NCI-H2227 (cell line): Measurements from ENCODE around the gene FERMT2.
"Not testable (repeated sequence)": the region's sequence is repeated elsewhere in the genome, so short reads cannot be mapped to it uniquely, and the experiment has no call there.

Experiments
- DNase-seq: peaks from one replicate; lab custom pipeline; 2025; ENCODE audit not compliant: unreplicated experiment; lab: John Stamatoyannopoulos, UW

Gene FERMT2

DNA sequence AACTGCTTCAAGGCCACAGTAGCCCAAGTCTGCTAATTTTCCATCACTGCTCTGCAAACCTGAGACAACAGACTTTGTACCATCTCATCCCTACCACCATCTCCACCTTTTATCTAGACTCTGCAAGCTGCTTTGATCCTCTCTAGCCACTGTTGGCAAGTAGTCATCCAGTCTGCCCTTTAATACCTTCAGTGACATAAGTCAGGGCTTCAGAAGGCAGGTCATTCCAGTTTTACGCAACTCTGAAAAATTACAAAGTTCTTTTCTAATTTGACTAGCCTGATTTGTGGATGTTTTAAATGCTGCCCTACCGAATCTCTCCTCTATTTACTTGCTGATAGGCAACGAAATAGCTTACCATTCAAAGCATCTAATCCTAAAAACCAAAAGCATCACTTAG, 2.8 kb downstream of the FERMT2 start:
- no peak for DNase-seq

DNA sequence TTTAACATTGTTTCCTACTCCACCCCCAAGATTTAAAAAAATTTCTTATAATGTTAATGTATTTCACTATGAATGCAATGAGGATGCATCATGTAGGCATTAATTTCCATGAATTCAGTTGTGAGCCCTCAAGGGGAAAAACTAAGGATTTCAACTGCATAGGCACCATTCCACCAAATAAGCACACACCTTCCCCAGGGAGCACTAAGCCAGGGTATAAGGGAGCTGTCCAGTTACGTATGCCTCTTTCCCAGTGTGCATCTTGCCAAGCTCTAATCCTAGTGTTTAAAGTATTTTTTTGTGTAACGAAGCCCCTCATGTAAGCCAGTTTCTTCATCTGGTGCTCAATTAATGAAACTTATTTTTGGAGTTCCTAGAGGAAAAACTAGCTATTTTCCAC, 6.6 kb downstream of the FERMT2 start:
- DNase-seq = no peak

DNA sequence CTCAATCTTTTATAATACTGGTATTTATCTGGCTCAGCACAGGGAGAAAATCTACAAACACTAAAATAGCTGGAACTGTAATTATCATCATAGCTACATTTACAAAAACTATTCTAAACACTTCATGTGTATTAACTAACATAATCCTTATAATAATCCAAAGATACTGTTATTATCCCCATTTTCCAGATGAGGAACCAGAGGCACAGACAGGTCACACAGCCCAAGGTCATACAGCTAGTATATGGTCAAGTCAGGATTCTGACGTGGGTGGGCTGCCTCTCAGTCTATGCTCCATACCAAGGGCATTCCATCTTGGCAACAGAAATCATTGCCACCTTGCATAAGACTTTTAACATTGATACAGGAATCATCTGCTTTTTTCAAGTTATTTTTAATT, 11.4 kb downstream of the FERMT2 start:
- DNase-seq = no peak

DNA sequence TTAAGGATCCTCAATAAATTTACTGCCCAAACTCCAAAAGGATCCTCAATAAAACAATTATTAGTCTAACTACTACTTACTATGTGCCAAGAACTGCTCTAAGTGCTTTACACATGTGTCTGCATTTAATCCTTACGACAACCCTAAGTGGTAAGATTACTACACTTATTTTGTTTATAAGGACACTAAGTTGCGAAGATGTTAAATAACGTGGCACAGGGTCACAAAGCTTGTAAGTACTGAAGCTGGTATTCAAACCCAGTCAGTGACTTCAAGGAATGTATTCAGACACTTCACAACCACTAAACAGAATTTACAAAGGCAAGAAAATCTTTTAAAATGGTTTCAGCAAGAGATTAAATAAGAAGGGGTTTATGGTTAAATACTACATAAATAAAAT, 13.0 kb downstream of the FERMT2 start:
- DNase-seq = no peak

DNA sequence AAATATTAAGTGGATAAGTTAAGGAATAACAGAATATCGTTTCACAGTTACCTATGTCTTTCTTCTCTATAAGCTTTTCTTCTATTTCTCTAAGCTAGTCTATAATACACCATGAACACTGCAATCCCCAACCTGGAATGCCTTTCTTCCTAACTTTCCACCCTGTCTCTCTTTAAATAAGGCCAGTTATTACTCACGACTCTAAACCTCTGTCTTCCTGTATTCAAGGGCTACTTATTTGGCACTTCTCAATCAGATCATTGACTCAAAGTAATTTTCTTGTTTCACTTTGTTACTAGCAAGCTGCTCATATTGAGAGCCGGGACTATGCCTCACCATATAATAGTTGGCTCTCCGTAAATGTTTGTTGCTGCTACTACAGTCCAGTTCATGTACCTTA, 13.5 kb downstream of the FERMT2 start:
- DNase-seq = no peak

DNA sequence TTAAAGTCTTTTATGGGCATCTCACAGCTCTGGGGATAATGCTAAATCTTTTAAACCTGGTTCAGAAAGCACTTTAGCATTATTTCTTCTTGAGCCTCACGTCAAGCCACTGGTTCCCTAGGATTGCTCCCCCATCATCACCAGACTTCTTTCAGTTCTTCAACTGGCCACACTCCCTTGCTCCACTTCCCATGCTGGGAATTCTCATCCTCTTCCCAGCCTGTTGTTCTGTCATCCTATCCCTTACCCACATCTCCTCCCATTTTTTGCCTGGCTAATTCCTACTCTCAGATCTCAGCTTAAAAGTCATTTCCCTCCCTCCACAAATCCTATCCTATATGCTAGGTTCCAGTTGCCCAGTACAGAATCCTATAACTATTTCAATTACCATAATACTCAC, 14.4 kb downstream of the FERMT2 start:
- DNase-seq = no peak

DNA sequence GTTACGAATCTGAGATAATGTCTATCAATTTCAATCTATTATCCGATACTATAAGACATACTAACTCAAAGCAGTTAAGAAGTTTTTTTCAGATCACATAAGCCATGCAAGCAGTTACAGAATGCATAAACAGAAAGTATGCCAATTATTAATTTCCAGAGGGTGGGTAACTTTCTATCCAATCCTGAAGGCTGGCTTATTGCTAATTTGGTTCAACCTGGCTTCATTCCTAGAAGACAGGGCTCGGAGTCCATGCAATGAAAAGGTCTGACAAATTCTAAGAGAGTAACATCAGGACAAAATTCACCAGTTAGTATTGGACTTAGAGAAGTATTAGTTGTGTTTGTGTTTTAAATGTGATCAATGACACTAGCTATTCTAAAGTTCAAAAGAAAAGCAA, 15.0 kb downstream of the FERMT2 start:
- no peak for DNase-seq

DNA sequence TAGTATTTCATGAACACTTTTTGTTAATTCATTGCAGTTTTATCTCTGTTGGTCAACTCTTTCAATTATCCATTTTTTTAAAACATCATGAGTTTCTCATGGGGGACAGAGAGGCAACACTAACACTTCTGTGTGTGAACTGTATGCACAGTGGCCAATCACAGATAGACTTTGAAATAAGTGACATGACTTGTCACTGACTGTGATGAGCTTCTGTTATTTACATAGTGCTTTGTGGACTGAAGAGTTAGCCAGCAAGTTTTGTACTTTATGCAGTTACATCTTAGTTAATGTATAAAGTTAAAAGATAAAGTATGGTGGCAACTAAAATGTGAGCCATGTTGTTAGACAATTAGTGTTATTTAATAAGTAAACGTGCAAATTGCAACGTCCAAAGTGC, 16.1 kb downstream of the FERMT2 start:
- no peak for DNase-seq

DNA sequence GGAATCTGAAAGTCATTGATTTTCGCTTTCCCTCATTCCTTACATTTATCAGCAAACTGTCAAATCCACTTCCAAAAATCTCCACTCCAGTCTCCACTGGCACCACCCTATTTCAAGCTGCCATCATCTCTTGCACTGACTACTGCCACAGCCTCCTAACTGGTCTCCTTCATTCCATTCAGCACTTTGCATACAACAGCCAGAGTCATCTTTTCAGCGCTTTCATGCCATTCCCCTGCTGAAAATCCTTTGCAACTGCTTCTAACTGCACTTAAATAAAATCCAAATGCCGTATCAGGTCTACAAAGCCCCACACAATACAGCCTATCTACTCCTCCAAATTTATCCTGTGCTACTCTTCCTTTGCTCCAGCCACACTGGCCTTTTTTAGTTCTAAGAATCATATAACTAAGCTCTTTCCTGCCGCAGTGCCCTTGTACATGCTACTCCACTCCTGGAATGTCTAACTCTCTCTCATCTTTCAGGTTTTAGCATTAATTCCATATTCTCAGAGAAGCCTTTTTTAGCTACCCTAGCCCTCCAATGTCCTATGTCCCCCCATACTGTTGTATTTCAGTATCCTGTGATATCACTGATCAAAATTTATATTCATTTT, 21.6 kb downstream of the FERMT2 start:
- no peak for DNase-seq

DNA sequence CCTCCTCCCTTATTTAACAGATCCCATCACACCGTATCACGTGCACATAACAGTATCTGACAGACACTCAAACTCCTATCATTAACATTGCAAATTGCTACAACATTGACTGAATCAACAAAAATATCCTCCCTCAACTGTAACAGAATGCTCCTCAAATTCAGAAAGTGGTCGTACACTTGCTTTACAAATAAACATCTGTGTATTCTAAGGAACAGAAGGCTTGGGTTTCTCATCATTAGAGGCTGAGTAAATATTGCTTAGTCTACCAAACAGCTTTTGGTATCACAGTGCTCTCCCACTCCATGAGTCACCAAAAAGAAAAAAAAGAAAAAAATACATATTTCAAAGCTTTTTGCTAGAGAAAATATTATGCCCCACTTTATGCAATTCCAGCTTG, 23.9 kb downstream of the FERMT2 start:
- DNase-seq = no peak

DNA sequence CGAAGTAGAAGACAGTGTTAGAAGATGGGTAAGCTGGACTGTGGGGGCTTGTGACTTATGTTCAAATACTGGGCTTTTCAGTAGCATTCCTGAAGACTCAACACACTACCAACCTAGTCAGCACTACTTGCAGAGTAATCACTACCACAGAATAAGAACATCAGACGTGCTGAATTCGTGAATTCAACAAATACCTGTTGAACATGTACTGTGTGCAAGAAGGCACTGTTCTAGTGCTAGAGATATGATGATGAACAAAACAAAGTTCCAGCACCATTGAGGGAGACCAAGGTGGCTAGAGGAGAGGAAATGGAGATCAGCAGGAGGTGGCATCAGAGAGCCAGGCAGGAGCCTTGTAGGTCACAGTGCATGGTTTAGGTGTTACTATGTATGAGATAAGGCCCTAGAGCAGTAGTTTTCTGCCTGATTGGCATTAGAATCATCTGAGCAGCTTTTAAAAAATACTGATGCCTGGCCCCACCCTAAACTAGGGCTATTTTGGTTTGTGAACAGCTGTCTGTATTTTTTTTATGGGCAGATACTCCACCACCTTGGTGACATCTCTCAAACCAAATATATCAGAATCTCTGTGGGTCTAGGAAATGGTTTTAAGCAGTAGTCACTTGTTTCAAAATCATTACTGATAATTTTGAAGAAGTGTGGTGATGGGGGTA, 26.8 kb downstream of the FERMT2 start:
- DNase-seq = no peak

DNA sequence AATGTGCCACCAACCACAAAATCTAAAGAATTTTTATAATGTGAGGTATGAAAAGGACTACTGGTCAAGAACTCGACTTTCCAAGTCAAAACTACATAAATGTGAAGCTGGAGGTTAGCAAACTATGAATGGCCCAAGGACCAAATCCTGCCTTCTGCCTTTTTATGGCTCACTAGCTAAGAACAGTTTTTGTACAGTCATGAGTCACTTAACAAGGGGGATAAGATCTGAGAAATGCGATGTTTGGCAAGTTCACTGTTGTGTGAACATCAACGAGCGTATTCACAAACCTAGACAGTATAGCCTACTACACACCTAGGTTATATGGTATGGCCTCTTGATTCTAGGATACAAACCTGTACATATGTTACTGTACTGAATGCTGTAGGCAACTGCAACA, 28.2 kb downstream of the FERMT2 start:
- DNase-seq = no peak

DNA sequence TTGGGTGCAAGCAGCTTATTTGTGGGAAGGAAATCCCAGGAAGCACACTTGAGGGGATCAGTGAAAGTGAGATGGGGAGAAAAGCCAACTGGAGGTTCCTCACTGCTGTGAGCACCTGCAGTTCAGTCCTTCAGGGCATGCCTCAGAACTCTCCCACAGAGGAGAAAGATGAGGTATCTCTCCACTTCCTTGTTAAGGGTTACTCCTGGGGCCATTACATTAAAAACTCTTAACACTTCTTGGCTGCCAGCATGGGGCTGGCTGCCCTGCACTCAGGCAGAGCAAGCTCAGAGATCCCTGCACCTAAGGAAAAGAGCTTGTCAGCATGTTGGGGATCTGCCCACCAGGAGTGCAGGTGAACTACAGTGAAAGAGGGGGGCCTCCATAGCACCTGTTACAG, 28.8 kb downstream of the FERMT2 start:
- DNase-seq = no peak

DNA sequence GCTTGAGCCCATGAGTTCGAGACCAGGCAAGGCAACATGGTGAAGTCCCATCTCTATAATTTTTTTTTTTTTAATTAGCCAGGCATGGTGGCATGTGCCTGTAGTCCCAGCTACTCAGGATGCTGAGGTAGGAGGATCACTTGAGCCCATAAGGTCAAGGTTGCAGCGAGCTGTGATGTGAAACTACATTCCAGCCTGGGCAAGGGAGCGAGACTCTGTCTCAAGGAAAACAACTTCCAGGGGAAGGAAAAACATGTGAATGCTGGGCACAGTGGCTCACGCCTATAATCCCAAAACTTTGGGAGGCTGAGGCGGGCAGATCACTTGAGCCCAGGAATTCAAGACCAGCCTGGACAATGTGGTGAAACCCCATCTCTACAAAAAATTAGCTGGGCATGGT, 30.4 kb downstream of the FERMT2 start:
- DNase-seq = not testable (repeated sequence)

DNA sequence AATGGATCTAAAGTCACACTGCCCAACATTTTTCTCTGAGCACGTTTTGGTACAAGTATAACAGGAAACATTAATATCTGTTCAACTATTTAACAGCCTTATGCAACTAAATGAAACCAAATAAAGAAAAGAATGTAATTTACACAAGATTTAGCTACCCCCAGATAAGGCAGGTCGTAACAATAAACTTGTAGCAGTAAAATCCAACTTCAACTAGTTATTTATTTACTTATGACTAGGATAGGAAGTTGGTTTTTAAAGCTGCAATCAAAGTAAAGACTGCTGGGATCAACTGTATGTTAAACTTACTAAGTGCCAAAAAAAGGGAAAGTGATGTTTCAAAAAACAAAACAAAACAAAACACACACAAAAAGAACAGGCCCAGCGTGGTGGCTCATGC, 30.9 kb downstream of the FERMT2 start:
- no peak for DNase-seq

DNA sequence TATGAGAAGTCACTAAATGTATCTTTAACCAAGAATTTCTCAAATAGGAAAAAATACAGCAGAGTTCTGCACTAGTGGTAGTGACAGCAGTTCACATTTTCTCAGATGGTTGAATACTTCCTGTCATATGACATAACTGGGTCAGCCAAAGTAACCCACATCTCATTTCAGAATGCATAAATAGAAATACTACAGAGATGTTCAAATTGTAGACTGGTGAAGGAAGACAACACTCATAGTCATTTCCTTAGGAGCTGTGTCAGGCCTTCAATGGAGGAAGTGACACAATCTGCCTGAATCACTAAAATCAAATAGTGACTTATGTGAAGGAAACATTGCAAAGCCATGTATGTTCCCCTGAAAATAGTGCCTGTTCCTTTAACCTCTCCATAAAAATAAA, 32.4 kb downstream of the FERMT2 start:
- no peak for DNase-seq

DNA sequence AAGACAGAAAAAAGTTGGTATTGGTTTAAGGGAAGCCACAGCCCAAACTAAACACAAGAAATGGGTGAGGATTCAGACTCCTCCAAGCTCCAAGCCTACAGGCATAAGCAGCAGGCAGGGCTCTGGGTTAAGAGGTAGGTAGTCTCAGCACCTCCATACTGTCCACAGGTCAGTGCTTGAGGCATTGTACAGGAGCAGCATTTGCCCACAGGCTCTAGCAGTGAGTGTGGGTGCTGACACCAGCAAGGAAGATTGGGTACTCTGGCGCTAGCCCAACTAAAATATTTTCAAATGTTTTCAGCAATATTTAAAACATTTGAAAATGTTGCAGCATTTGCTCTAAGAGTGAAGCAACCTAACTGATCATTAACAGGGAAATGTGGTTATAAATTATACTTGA, 33.1 kb downstream of the FERMT2 start:
- DNase-seq = no peak

DNA sequence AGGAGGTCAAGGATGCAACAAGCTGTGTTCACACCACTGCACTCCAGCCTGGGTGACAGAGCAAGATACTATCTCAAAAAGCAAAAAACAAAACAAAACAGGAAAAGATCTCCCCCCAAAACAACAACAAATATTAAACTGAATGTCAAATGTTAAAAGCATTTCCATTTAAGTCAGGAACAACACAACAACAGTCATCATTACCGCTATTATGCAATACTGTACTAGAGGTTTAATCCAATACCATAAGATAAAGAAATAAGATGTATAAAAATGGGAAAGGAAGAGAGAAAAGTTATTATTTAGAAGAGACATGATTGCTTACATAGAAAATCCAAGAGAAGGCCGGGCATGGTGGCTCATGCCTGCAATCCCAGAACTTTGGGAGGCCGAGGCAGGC, 36.6 kb downstream of the FERMT2 start:
- DNase-seq = no peak

DNA sequence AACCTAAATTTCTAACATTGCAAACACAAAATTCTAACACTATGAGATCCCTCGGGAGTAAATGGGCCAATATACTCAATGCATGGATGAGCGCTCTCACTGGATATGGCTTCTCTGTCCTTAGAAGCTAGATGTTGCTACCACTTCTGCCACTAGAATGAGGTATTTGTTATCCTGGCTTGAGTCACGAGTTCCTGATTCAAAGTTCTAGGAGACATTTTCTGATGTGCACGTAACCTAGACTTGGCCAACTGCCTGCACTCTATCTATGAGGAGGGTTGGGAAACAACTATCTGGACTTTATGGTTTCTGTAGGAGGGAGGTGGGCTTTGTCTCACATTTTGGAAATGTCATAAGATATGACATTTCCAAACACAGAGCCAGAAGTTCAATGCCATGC, 37.6 kb downstream of the FERMT2 start:
- no peak for DNase-seq

DNA sequence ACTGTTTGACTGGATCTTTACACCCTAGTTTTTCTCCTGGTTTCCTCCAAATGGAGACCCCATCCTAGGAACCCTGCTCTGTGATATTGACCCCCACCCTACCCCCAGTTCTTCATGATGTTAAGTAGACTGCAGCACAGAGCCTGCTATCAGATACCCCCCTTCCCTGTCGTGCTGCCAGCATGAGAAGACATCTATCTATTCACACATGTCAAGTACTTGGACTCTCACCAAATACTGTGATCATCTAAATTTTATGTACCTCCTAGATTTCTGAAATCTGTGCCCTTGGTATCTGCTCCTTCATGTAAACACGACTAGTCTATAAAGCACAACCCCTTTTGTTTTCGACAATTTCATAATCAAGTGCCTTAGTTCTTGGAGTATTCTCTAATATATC, 38.9 kb downstream of the FERMT2 start:
- no peak for DNase-seq

DNA sequence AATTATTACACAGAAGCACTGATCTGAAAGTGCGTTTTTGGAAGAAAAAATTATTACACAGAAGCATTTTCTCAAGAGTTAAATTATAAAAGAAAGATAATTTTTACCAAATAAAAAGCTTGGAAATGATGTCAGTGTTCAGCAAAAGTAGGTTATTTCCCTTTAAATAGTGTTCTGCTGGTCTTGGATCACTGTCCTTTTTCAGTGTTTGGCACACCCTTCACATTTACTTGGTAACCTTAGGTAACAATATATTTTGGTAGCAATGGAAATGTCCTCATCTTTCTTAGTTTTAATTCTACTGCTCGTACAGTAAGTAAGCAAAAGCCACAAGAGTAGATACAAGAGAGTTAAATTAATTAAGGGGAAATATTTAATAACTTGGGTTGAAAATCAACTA, 40.3 kb downstream of the FERMT2 start:
- no peak for DNase-seq

DNA sequence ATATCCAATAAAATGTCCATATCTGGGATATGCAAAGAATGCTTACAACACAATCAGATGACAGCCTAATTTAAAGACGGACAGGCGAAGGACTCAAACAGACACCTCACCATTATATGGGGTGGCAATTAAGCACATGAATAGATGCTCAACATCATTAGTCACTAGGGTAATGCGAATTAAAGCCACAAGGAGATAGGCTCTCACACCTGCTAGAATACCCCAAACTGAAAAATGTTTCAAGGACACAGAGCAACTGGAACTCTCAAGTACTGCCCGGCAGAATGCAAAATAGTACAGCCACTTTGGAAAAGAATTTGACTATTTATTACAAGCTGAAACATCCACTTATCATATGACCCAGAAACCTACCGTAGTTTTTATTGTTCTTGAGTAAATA, 42.9 kb downstream of the FERMT2 start:
- DNase-seq = no peak

DNA sequence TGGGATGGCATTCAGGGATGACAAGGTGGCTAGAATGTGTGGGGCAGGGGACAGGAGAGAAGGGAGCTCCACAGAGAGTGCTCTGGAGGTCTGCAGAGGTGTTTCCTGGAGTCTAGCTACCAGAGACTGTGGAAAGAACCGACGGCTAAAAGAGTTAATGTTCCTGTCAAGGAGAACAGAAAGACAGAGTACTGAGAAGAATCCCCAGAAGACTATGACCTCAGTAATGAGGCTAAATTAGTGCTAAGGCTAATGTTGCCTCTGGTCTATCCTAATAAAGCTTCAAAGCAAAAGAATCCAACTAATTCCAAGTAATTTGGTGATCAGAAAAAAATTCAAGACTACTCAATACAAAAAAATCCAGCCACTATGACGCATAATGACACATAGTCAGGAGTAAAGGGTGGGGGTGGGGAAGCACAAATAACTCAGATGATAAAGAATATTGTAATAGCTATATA, 44.7 kb downstream of the FERMT2 start:
- DNase-seq = no peak
